HG03442 (cell line): ENCODE measurements around the gene KRT26.
A peak's percentile ranks its signal among the peaks of the same experiment; 100 is the strongest.
"Not testable (repeated sequence)": the region's sequence is repeated elsewhere in the genome, so short reads cannot be mapped to it uniquely, and the experiment has no call there.

ENCODE experiments used
- ATAC-seq: cut with Tn5 transposase; IDR thresholded peaks from one replicate; pipeline ENCODE4 v1.9.1; 2021; ENCODE audit warnings: mild to moderate bottlenecking, moderate library complexity; ENCODE audit not compliant: unreplicated experiment

KRT26 gene

GRCh38 chr17:40772101-40772500, at the start of gene KRT26:
TSS of gene KRT26 (minus strand) at chr17:40772201. CDS start at chr17:40772113, 88 bp downstream.
- ATAC-seq = no peak

DNA sequence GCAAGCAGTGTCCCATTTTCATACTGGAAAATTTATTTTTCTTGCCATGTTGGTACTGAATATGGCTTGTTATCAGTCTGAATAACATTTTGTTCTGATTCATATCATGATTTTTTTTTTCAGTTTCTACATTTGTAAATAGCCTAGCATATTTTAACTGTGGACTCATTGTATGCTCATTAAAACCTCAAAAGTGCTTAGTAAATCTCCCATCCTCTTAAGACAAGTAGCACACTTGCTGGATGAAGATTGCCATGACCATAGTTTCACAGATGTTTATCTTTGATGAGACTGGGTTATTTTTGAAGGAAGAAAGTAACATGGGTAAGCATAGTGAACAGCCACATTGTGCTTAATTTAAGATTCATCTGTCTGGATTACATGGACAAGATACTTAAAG, 49.5 kb upstream of the KRT26 start:
- ATAC-seq = no peak

DNA sequence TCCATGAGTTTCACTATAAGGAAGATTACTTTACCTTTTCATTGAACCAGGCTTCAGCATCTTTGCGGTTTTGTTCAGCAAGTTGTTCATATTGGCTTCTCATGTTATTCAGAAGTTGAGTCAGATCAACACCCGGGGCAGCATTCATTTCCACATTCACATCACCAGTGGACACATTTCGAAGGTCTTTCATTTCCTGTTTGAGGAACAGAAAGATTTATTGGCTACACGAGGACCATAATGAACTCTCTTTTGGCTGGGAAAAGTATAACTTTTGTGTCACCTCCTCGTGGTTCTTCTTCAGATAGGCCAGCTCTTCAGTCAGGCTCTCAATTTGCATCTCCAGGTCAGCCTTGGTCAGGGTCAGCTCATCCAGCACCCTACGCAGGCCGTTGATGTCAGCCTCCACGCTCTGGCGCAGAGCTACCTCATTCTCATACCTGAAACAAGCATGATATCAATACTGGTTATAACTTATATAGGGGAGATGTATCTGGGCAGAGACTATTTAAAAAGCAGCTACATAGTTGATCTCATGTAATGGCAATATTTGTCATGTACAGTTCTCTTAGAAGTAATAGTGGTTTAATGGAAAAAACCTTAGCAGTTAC, 48.3 kb upstream of the KRT26 start:
- no peak for ATAC-seq

DNA sequence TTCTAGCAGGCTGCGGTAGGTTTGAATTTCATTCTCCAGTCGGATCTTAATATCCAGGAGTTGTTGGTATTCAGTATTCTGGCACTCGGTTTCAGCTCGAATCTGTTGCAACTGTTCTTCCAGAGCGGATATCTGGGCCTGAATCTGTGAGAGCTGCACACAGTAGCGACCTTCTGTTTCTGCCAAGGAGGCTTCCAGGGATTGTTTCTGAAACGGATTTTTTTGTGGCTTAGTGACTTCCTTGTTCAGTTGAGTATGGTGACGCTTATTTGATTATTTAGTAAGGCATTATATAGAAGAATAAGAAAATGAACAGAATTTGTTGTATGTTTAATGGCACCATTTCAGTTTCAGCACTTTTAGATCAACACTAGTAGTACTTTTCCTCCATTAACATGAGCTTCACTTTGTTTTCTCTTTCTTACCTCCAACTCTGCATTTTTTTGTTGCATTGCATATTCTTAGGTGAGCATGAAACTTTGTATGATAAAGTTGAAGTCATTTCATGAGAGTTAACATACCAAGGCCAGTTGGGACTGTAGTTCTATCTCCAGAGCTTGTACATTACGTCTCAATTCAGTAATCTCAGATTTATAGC, 47.6 kb upstream of the KRT26 start:
- no peak for ATAC-seq

DNA sequence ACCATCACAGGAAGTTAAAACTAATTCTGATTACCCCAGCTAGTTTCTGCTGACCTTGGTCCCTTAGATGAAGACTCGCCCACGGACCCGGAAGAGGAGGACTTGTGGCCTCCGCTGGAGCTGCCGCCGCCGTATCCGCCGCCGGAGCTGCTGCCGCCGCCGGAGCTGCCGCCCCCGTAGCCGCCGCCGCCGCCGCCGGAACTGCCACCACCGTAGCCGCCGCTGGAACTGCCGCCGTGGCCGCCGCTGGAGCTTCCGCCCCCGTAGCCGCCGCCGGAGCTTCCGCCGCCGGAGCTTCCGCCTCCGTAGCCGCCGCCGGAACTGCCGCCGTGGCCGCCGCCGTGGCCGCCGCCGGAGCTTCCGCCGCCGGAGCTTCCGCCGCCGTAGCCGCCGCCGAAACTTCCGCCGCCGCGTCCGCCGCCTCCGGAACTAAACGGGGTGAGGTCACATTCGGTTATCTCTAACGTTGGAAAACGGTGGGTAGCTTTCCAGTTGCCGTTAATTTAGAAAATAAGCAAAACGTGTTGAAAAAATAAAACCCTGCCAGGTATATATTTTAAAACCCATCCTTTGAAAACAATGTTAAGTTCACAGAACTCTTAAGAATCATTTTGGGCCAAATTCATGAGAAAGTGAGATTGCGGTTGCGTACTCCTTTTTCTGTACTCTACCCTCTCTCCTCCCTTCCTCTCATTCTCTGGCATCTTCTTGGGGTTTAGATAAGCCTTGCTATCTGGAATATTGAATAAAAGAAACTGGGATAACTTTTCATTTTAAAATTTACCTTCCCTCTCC, 46.9 kb upstream of the KRT26 start:
- ATAC-seq = peak; percentile 77

DNA sequence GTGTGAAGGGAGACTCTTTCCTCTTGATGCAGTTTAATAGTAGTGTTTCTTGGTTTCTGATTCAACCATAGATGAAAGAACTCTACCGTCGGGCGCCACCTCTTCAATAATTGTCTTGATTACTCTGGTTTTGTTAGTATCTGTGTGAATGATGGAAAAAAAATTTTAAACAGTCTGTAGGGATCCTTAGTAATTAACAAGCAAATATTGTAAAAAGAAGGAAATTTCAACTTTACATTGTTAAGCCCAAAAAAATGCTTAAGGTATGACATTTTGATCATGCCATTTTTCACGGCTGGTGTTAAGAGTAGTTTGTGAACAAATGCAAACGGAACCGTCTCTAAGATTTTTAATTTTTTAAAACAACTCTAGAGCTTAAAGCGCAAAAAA, 46.3 kb upstream of the KRT26 start:
- ATAC-seq = no peak

DNA sequence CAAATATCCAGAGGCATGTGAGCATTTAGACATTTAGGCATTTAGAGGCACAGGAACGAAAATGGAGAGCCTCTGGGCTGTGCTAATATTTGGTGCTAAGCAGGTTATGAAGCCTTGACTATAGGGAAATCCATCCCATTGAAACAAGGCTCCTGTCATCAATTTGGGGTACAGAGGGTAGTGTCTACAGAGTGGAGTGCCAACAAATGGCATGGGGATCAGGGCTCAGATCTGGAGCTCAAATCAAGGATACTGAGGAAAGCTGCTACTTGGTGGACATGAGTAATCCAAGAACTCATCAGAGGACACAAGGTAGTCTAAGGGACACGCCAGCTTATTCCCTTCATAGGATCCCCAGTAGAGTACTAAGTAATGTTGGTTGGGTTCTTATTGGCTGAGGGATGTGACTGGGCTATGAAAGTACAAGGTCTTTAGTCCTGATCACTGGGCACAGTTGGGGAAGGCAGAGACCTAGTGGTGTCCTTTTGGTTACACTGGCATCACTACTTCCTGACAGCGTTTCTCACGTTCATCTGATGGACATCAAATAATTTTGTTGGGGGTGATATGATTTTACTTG, 45.2 kb upstream of the KRT26 start:
- no peak for ATAC-seq

DNA sequence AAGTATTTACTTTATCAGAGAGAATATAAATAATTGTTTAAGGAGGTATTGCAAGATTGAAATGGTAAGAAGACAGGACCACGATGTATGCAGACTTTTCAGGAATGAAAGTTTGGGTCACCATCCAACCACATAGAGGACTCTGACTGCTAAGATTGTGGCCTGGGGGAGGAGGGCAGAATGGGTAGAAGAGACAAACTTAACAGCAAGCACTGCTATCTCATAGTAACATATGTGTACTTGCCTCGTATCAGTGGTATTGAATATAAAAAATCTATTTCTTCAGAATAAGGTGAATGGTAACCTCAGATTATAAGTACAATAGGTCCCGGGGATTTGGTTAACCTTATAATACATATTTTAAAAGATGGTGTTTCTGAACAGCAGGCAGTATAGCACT, 44.6 kb upstream of the KRT26 start:
- no peak for ATAC-seq

DNA sequence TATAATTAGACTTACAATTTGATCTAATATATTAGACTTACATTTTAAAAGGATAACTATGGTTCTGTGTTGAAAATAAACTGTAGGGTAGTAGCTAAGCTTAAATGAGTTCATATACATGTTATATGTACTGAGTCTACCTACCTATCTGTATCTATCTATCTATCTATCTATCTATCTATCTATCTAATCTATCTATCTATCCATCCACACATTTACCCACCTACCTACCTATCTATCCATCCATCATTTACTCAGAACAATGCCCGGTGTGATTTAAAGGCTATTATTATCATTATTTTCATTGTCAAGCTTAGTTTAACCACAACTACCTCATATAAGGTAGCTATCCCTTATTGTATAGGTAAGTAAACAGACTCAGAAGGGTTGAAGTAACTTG, 43.4 kb upstream of the KRT26 start:
- no peak for ATAC-seq

DNA sequence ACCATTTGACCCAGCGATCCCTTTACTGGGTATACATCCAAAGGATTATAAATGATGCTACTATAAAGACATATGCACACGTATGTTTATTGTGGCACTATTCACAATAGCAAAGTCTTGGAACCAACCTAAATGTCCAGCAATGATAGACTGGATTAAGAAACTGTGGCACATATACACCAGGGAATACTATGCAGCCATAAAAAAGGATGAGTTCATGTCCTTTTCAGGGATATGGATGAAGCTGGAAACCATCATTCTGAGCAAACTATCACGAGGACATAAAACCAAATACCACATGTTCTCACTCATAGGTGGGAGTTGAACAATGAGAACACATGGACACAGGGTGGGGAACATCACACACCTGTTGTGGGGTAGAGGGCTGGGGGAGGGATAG, 42.7 kb upstream of the KRT26 start:
- ATAC-seq = not testable (repeated sequence)

DNA sequence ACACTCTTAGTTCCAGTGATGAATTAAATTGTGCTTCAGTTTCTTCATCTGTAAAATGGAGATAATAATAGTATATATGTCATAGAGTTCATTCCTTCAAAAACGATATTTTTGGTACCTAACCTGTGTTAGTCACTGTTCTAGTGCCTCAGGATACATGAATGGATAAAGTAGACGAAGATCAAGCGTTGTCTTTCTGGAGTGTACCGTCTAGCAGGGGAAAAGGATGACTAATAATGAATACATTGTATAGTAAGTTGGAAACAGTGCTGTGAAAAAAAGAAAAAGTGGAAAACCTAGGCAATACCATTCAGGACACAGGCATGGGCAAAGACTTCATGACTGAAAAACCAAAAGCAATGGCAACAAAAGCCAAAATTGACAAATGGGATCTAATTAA, 41.8 kb upstream of the KRT26 start:
- ATAC-seq = no peak

DNA sequence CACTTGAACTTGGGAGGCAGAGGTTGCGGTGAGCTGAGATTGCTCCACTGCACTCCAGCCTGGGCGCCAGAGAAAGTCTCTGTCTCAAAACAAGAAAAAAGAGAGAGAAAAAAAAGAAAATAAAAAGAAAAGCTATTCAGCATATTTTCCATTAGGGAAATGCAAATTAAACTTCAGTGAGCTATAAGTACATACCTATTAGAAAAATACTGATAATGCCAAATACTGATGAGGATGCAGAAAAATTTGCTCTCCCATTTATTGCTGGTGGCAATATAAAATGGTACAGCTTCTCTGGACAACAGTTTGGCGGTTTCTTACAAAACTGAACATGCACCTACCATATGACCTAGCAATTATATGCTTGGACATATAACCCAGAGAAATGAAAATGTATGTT, 40.6 kb upstream of the KRT26 start:
- ATAC-seq = no peak

- no peak for ATAC-seq
These were observed 38.5 kb upstream of the KRT26 start for GRCh38 chr17:40810494-40810893.

DNA sequence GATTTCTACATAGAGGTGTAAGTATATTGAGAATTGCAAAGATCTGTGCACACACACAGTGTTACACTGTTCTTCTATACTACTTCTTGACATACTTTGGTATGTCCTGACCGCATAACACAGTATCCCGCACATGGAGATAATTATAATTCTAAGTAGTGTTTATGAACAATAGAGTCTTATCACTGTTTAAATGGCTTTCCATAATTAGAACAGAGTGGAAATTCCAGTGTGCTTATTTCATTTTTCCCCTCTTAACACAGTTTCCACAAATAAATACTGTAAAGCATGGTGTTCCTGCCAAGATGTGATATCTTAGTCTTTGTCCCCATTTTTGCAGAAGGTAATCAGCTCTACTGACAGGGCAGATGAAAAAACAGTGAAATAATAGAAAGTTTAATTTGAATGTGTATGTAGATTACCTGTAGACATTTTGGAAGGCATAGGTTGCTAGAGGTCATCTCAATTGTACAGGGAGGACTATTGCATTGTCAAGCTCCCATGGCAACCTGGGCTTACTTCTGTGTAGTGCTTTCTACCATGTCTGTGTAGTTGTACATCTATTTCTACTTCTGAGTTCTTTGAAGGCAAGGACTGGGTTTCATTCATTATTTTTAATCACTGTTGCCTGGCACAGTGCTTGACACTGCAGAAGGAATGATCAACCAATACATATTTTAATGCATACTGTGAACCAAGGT, 37.9 kb upstream of the KRT26 start:
- ATAC-seq = no peak

- ATAC-seq = no peak
These were observed 34.1 kb upstream of the KRT26 start for GRCh38 chr17:40806131-40806530.

GRCh38 chr17:40803617-40804082, 31.6 kb upstream of the KRT26 start:
- ATAC-seq = no peak

- ATAC-seq = no peak
These were observed 29.2 kb upstream of the KRT26 start for GRCh38 chr17:40801157-40801556.

DNA sequence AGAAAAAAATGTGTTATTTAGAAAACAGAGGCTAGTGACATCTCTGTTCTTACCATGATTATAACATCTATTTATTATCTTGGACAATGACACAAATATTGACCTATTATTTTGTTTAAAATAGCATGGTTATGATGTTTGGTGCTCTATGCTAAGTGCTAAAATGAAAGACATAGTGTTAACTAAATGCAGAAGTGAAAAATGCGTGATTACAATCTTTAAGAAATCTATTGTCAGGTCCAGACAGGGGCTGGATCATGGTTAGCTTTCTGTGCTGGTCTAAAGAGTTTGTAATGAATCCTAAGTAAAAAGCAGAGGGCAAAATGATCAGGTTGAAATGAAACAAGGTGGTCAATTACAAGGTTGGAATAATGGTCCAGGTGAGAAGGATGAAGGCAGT, 28.4 kb upstream of the KRT26 start:
- no peak for ATAC-seq

DNA sequence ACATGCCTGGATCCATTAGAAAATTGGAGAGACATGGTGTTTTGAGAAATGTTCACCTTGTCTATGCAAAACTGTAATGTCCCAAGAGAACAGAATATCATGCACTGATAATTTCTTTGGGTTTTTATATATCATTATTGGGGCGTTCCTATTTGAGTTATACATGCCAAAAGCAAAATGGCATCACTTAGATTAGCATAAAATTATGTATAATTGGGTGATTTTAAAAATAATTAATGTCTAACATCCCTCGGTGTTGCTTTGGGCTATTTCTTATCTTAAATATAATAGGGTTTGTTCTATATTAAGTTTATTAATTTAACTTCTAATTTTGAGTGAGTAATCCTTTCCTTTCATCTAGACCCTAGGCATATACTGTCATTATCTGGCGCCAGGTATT, 27.9 kb upstream of the KRT26 start, which contains the start of gene KRT28:
Gene KRT28 (minus strand): TSS at position 101 of the 400 bp plus-strand sequence. CDS start 66 bp downstream, at position 35.
- no peak for ATAC-seq

DNA sequence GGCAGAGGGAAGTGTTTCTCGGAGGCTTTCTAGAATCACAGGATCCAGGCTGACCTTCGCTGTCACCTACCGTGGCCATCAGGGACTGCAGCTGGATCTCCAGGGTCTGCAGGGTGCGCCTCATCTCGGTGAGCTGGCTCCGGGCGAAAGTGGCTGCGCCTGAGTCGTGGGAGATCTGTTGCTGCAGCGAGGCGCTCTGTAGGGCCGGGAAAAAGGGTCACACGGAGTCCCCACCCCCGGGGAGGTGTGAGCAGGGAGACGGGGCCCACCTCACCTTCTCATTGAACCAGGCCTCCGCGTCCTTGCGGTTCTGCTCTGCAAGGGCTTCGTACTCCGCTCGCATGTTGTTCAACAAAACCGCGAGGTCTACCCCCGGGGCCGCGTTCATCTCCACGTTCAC, 24.8 kb upstream of the KRT26 start:
- ATAC-seq = no peak

DNA sequence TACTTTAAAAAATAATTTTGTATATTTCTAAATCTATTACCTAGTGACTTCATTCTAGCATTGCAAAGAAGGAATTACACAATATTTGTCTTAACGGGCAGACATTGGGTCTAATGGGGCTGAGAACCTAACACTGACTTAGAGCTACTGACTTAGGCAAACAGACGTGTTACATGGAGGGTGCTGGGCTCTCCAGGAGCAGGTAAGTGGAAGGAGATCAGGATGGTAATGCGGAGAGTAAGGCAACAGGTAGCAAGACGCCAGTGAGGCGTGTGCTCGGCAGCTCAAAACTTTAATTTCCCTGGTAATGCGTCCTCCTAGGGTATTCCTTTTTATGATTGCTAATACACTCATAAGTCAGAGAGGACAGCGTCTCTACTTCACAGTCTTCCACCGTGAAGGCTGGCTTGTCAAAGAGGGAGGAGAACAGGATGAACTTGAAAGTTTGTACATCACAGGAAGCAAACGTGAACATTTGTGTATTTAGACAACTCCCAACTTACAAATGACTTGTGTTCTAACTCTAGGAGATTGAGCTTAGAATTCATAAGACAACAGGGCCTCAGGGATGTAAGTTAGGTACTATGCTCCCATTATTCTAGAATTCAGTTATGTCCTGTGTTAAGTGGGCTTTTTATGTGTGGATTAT, 23.1 kb upstream of the KRT26 start:
- ATAC-seq = no peak
